HepG2 (cell line): ENCODE results near the gene ACVR2A. TPM values are rescaled to one million over a fixed set of nuclear protein-coding genes. Genes with fewer than 3 reads are reported as not detected.

Experiments
- ATAC-seq: fragments of 200-7000 bp; cut with Tn5 transposase; 3 replicates; pipeline ENCODE4 v1.9.1; 2020; ENCODE audit warnings: mild to moderate bottlenecking, moderate library complexity
- BruUV-seq: library from RNA; stranded (reverse); fragments of 400-500 nt; replicated peaks from 2 replicates; lab custom pipeline; 2021; lab: Mats Ljungman, UMichigan
- CTCF ChIA-PET: fragments of 300-600 bp; formaldehyde crosslinking; extraction: SDS; loops from one replicate; lab custom pipeline; 2021; ENCODE audit warnings: low total read pairs, inconsistent platforms, low intra/inter-chr PET ratio; lab: Yijun Ruan, JAX
- POLR2A ChIA-PET: fragments of 350-600 bp; sonication (Branson Sonifier 250); formaldehyde crosslinking; loops from one replicate; lab custom pipeline; 2020; ENCODE audit warnings: antibody characterized with exemption, inconsistent platforms; lab: Yijun Ruan, JAX
- DNase-seq: peaks from one replicate; pipeline ENCODE4 v3.0.0-alpha.2; 2015; ENCODE audit warnings: low spot score
- FAIRE-seq: peaks from 3 replicates; lab custom pipeline; 2011; peaks lifted over from hg19 to GRCh38; lab: Jason Lieb, UNC
- H2AFZ ChIP-seq: one replicate; pipeline ENCODE4 v1.6.1; 2011; ENCODE audit warnings: low read length, inconsistent platforms
- H3K27ac ChIP-seq: fragments of 300-600 bp; 3 replicates; pipeline ENCODE4 v1.8.0; 2011; ENCODE audit warnings: mixed run types, mild to moderate bottlenecking, mixed read lengths, low read length, inconsistent platforms; ENCODE audit not compliant: insufficient read depth; ENCODE audit errors: extremely low read length
- H3K27me3 ChIP-seq, 2 experiments: fragments of 200-600 bp in 1 of 2; 2 replicates in 1 of 2; 3 replicates in 1 of 2; pipeline versions ENCODE4 v1.6.0 to v1.8.0; 2011; ENCODE audit warnings: low read length in 2 of 2, mild to moderate bottlenecking in 2 of 2, moderate library complexity in 2 of 2, inconsistent platforms in 1 of 2; ENCODE audit not compliant: insufficient read depth in 2 of 2, control insufficient read depth in 1 of 2
- H3K36me3 ChIP-seq, 2 experiments: fragments of 200-600 bp in 1 of 2; replicated peaks in 1 of 2; 2 replicates in 1 of 2; 3 replicates in 1 of 2; pipeline versions ENCODE4 v1.5.1 to v1.8.0; 2011; ENCODE audit warnings: low read length in 2 of 2, inconsistent platforms in 1 of 2; ENCODE audit not compliant: insufficient read depth in 2 of 2, control insufficient read depth in 1 of 2
- H3K4me1 ChIP-seq: 2 replicates; pipeline ENCODE4 v1.5.1; 2012; ENCODE audit warnings: low read length, inconsistent platforms; ENCODE audit not compliant: insufficient read depth
- H3K4me2 ChIP-seq: 2 replicates; pipeline ENCODE4 v1.6.0; 2011; ENCODE audit warnings: low read depth, low read length, inconsistent platforms
- H3K4me3 ChIP-seq, 3 experiments: fragments of 200-600 bp in 1 of 3; sonication (generic), shearing (Covaris generic) in 1 of 3; replicated peaks in 1 of 3; 2 replicates each; pipeline ENCODE4 v1.5.1; 2011 to 2016; ENCODE audit warnings: low read length in 3 of 3, inconsistent platforms in 2 of 3, low read depth in 2 of 3, mild to moderate bottlenecking in 2 of 3, control low read depth in 1 of 3, mixed read lengths in 1 of 3; ENCODE audit not compliant: insufficient read depth in 1 of 3
- H3K79me2 ChIP-seq: one replicate; pipeline ENCODE4 v1.6.1; 2011; ENCODE audit warnings: low read length, inconsistent platforms; ENCODE audit not compliant: insufficient read depth
- H3K9ac ChIP-seq: 2 replicates; pipeline ENCODE4 v1.6.0; 2011; ENCODE audit warnings: mild to moderate bottlenecking, low read depth, low read length, inconsistent platforms; ENCODE audit not compliant: insufficient read depth
- H3K9me3 ChIP-seq: 2 replicates; pipeline ENCODE4 v1.5.1; 2012; ENCODE audit warnings: mild to moderate bottlenecking, low read length
- H4K20me1 ChIP-seq: 2 replicates; pipeline ENCODE4 v1.6.0; 2011; ENCODE audit warnings: inconsistent platforms, mild to moderate bottlenecking, low read length, moderate library complexity; ENCODE audit not compliant: insufficient read depth
- BHLHE40 ChIP-seq: IDR thresholded peaks from 2 replicates; pipeline ENCODE4 v1.6.1; 2011; ENCODE audit warnings: low read length, improper control_type of control experiment
- ELF4 ChIP-seq: sonication (generic); formaldehyde crosslinking; IDR thresholded peaks from 2 replicates; pipeline ENCODE4 v1.5.0; 2020; ENCODE audit warnings: missing genetic modification reagents, mild to moderate bottlenecking, moderate library complexity, borderline replicate concordance
- HINFP ChIP-seq: sonication (generic); formaldehyde crosslinking; IDR thresholded peaks from 2 replicates; pipeline ENCODE4 v1.4.0; 2020; ENCODE audit warnings: low read depth, mild to moderate bottlenecking, missing genetic modification reagents
- MATR3 ChIP-seq: sonication (generic); formaldehyde crosslinking; IDR thresholded peaks from 2 replicates; pipeline ENCODE4 v1.4.0; 2020; ENCODE audit warnings: missing genetic modification reagents
- MTA3 ChIP-seq: sonication (generic); formaldehyde crosslinking; IDR thresholded peaks from 2 replicates; pipeline ENCODE4 v1.4.0; 2020; ENCODE audit warnings: missing genetic modification reagents
- NAIF1 ChIP-seq: sonication (generic); formaldehyde crosslinking; IDR thresholded peaks from 2 replicates; pipeline ENCODE4 v1.5.0; 2020; ENCODE audit warnings: mild to moderate bottlenecking, missing genetic modification reagents, borderline replicate concordance
- NFIB ChIP-seq: sonication (generic); formaldehyde crosslinking; IDR thresholded peaks from 2 replicates; pipeline ENCODE4 v1.9.0; 2021; ENCODE audit warnings: missing genetic modification reagents, mild to moderate bottlenecking, borderline replicate concordance
- PATZ1 ChIP-seq: sonication (generic); formaldehyde crosslinking; IDR thresholded peaks from 2 replicates; pipeline ENCODE4 v1.4.0; 2020; ENCODE audit warnings: missing genetic modification reagents
- ZKSCAN1 ChIP-seq: fragments of 150-350 bp; IDR thresholded peaks from 2 replicates; pipeline ENCODE4 v1.6.1; 2014; ENCODE audit warnings: low read length
- ZMYM4 ChIP-seq: sonication (generic); formaldehyde crosslinking; IDR thresholded peaks from 2 replicates; pipeline ENCODE4 v1.8.1; 2023; ENCODE audit warnings: mild to moderate bottlenecking, missing genetic modification reagents
- ZNF18 ChIP-seq: sonication (generic); formaldehyde crosslinking; IDR thresholded peaks from 2 replicates; pipeline ENCODE4 v1.8.0; 2022; ENCODE audit warnings: mild to moderate bottlenecking, missing genetic modification reagents; ENCODE audit not compliant: insufficient replicate concordance
- ZNF292 ChIP-seq: sonication (generic); formaldehyde crosslinking; IDR thresholded peaks from 2 replicates; pipeline ENCODE4 v1.8.1; 2022; ENCODE audit warnings: mild to moderate bottlenecking, low read depth, missing genetic modification reagents, borderline replicate concordance
- ZNF296 ChIP-seq: sonication (generic); formaldehyde crosslinking; conservative IDR thresholded peaks from 2 replicates; pipeline ENCODE4 v1.5.0; 2020; ENCODE audit warnings: mild to moderate bottlenecking, missing genetic modification reagents
- ZNF343 ChIP-seq: sonication (generic); formaldehyde crosslinking; IDR thresholded peaks from 2 replicates; pipeline ENCODE4 v1.4.0; 2020; ENCODE audit warnings: mild to moderate bottlenecking, missing genetic modification reagents
- ZNF512 ChIP-seq: sonication (generic); formaldehyde crosslinking; IDR thresholded peaks from 2 replicates; pipeline ENCODE4 v1.4.0; 2020; ENCODE audit warnings: mild to moderate bottlenecking, missing genetic modification reagents
- ZNF75D ChIP-seq: sonication (generic); formaldehyde crosslinking; IDR thresholded peaks from 2 replicates; pipeline ENCODE4 v1.8.1; 2023; ENCODE audit warnings: missing genetic modification reagents, mild to moderate bottlenecking, borderline replicate concordance
- ZNF792 ChIP-seq: IDR thresholded peaks from 2 replicates; pipeline ENCODE4 v1.6.1; 2016
- ZSCAN30 ChIP-seq: sonication (generic); formaldehyde crosslinking; IDR thresholded peaks from 2 replicates; pipeline ENCODE4 v1.5.0; 2020; ENCODE audit warnings: mild to moderate bottlenecking, missing genetic modification reagents
- WGBS: methylation state at CpG from one replicate; pipeline ENCODE4 v1.1.6; 2017; ENCODE audit warnings: low lambda C conversion rate; 5-methylcytosine and 5-hydroxymethylcytosine counted together
- in situ Hi-C: cut with HindIII; loops from 2 replicates; pipeline ENCODE4 v1.10.0; 2017; ENCODE audit warnings: low pct_unique_long_range_greater_than_20kb; ENCODE audit not compliant: extremely low pct_ligation_motif_present
- intact Hi-C: fragments of 100-400 bp; cut with micrococcal nuclease; formaldehyde crosslinking; loops from one replicate; pipeline ENCODE4 v1.10.0; 2022; ENCODE audit not compliant: unreplicated experiment
- polyA plus RNA-seq, 8 experiments: library from polyadenylated mRNA; depleted of rRNA in 3 of 8; stranded (reverse) in 7 of 8; unstranded in 1 of 8; fragments of >200 nt; fragmentation: Illumina TruSeq in 4 of 8; extraction: Trizol in 4 of 8; gene quantifications; 2 replicates each; pipeline versions ENCODE4 v1.2.1 to v1.2.3, GENCODE V29; 2011 to 2016; ENCODE audit warnings: low read depth in 4 of 8, missing spikeins in 1 of 8, mixed read lengths in 1 of 8; ENCODE audit not compliant: insufficient read depth in 1 of 8
- total RNA-seq, 5 experiments: library from RNA; depleted of rRNA; stranded (reverse); fragments of >200 nt; fragmentation: Illumina TruSeq; extraction: Trizol; gene quantifications; 2 replicates each; pipeline ENCODE4 v1.2.3, GENCODE V29; 2016; ENCODE audit warnings: low read depth in 1 of 5

The ACVR2A gene
- total and polyA plus RNA-seq, 2 of the 13 experiments (the other 11 are each of a cell fraction or from before 2014, with no cell fraction given), result 8.3 to 18.0 TPM

GRCh38 chr2:147913701-147914480 is 69.1 kb downstream of the ACVR2A start:
- H3K4me2 ChIP-seq, result no peak overlapping the region
- no peaks in the 10 kb centered on the region for H3K79me2 ChIP-seq
- in situ Hi-C loops, result loop anchor here (10.0 to 25.0 kb wide), 5 partner anchors 302 to 1179 kb away; no protein-coding TSS in a partner anchor
- ChIA-PET POLR2A (no interaction called here), CTCF (no interaction called here)
- no TSS peak for BruUV-seq
- H3K4me3 ChIP-seq, result no peak overlapping the region
- 89% methylated on average over 3 of the region's 3 CpGs for WGBS
- intact Hi-C loops, result loop anchor here (5.0 to 10.0 kb wide), 4 partner anchors 202 to 1182 kb away; no protein-coding TSS in a partner anchor
- H4K20me1 ChIP-seq, result no peaks in the 10 kb centered on the region
- H2AFZ ChIP-seq, result no peak overlapping the region
- peaks cover 8 to 17% of the 10 kb centered on the region in 2 experiments; a peak in 4 of 5 replicates for H3K36me3 ChIP-seq
- no peaks in the 10 kb centered on the region for H3K4me1 ChIP-seq
- H3K9ac ChIP-seq, result no peak overlapping the region
- H3K9me3 ChIP-seq, result no peaks in the 10 kb centered on the region
- no peak for FAIRE-seq
- H3K27ac ChIP-seq, result no peak overlapping the region
- no peaks in the 10 kb centered on the region for H3K27me3 ChIP-seq
- no peak for DNase-seq
- no peak for ATAC-seq
- TF ChIP-seq ZNF75D (CRISPR knock-in tag) (no peak), BHLHE40 (no peak), ZNF343 (CRISPR knock-in tag) (no peak), ZMYM4 (no peak), ZKSCAN1 (no peak), ZNF792 (CRISPR knock-in tag) (no peak), HINFP (no peak), MTA3 (CRISPR knock-in tag) (no peak), ELF4 (CRISPR knock-in tag) (no peak), NAIF1 (CRISPR knock-in tag) (no peak), ZNF18 (CRISPR knock-in tag) (no peak), NFIB (CRISPR knock-in tag) (no peak), ZNF512 (no peak), PATZ1 (CRISPR knock-in tag) (no peak), ZSCAN30 (CRISPR knock-in tag) (no peak), ZNF292 (CRISPR knock-in tag) (no peak), ZNF296 (CRISPR knock-in tag) (no peak), MATR3 (CRISPR knock-in tag) (no peak)
